T-cell (primary cell): ENCODE measurements around the gene HARS2. TPM values are rescaled to one million over a fixed set of nuclear protein-coding genes. Genes with fewer than 3 reads are reported as not detected.

Source experiments
- ATAC-seq, 4 experiments: fragments of 200-7000 bp in 3 of 4; fragments of 150-1000 bp in 1 of 4; cut with Tn5 transposase; replicated peaks in 1 of 4; 1 replicate in 3 of 4; 2 replicates in 1 of 4; pipeline ENCODE4 v1.10.0; 2021; ENCODE audit warnings: moderate library complexity in 3 of 4, mild to moderate bottlenecking in 2 of 4, moderate number of reproducible peaks in 1 of 4
- CTCF ChIA-PET, 2 donors: fragments of 300-600 bp; sonication (Branson Sonifier 250); formaldehyde crosslinking; loops; one replicate each; lab custom pipeline; 2022; ENCODE audit warnings: antibody characterized with exemption in 2 of 2; lab: Charles Lee
- POLR2A ChIA-PET, 2 donors: fragments of 300-600 bp; sonication (Branson Sonifier 250); formaldehyde crosslinking; loops; one replicate each; lab custom pipeline; 2022; ENCODE audit warnings: antibody characterized with exemption in 2 of 2; lab: Charles Lee
- DNase-seq, 35 experiments: peaks; one replicate each; pipeline versions ENCODE4 v3.0.0 to v3.0.0-alpha.2; 2013 to 2023
- H3K27ac ChIP-seq: one replicate; pipeline ENCODE4 v1.5.1; 2013; ENCODE audit warnings: low read length
- H3K27me3 ChIP-seq, 2 experiments: replicated peaks in 1 of 2; 1 replicate in 1 of 2; 2 replicates in 1 of 2; pipeline versions ENCODE4 v1.6.1 to v1.7.0; 2013; ENCODE audit warnings: low read length in 1 of 2, mixed read lengths in 1 of 2; ENCODE audit not compliant: control insufficient read depth in 2 of 2, insufficient read depth in 2 of 2; ENCODE audit errors: extremely low read depth in 1 of 2
- H3K36me3 ChIP-seq, 2 donors: 1 replicate in 1 of 2; 2 replicates in 1 of 2; pipeline versions ENCODE4 v1.6.1 to v1.7.0; 2013; ENCODE audit warnings: low read length in 1 of 2; ENCODE audit not compliant: control insufficient read depth in 2 of 2, insufficient read depth in 1 of 2; ENCODE audit errors: extremely low read depth in 1 of 2
- H3K4me1 ChIP-seq, 2 experiments: 1 replicate in 1 of 2; 2 replicates in 1 of 2; pipeline versions ENCODE4 v1.6.1 to v1.7.0; 2013; ENCODE audit warnings: low read length in 2 of 2, mixed read lengths in 1 of 2; ENCODE audit not compliant: insufficient read depth in 2 of 2, control insufficient read depth in 1 of 2; ENCODE audit errors: extremely low read depth in 1 of 2
- H3K4me3 ChIP-seq, 2 donors: 1 replicate in 1 of 2; 2 replicates in 1 of 2; pipeline versions ENCODE4 v1.5.1 to v1.7.0; 2013; ENCODE audit warnings: mild to moderate bottlenecking in 2 of 2, low read length in 1 of 2, moderate library complexity in 1 of 2; ENCODE audit not compliant: control insufficient read depth in 1 of 2; ENCODE audit errors: extremely low read depth in 1 of 2
- H3K9me3 ChIP-seq: 2 replicates; pipeline ENCODE4 v1.7.0; 2013
- H3K27ac Mint-ChIP-seq, 2 donors: one replicate each; pipeline ENCODE4 v1.8.0; 2020 to 2021; ENCODE audit warnings: mild to moderate bottlenecking in 2 of 2, mixed read lengths in 2 of 2
- H3K27me3 Mint-ChIP-seq, 2 donors: one replicate each; pipeline ENCODE4 v1.8.0; 2021 to 2022; ENCODE audit warnings: mixed read lengths in 2 of 2
- H3K36me3 Mint-ChIP-seq: one replicate; pipeline ENCODE4 v1.8.0; 2021; ENCODE audit warnings: mixed read lengths
- H3K4me1 Mint-ChIP-seq, 3 donors: one replicate each; pipeline ENCODE4 v1.8.0; 2020 to 2022; ENCODE audit warnings: mixed read lengths in 3 of 3, mild to moderate bottlenecking in 1 of 3
- H3K4me3 Mint-ChIP-seq, 3 donors: one replicate each; pipeline ENCODE4 v1.8.0; 2020 to 2022; ENCODE audit warnings: mild to moderate bottlenecking in 3 of 3, mixed read lengths in 3 of 3, moderate library complexity in 3 of 3
- H3K9me3 Mint-ChIP-seq, 3 donors: one replicate each; pipeline ENCODE4 v1.8.0; 2020 to 2022; ENCODE audit warnings: mixed read lengths in 3 of 3
- WGBS: methylation state at CpG from one replicate; pipeline ENCODE4 v1.1.5; 2013; ENCODE audit warnings: missing lambda C conversion rate; ENCODE audit not compliant: insufficient coverage; 5-methylcytosine and 5-hydroxymethylcytosine counted together
- total RNA-seq, 35 experiments: library from RNA in 6 of 35; stranded (reverse) in 6 of 35; fragments of 120-200 nt in 1 of 35; gene quantifications; one replicate each; pipeline versions ENCODE4 v1.2.1 to v1.2.4 and lab custom pipeline; 2013 to 2026

Gene HARS2
- total RNA-seq, 5 donors from 2014 or later (not counting 1 experiment from before 2014, with no cell fraction given): 30.7 to 58.5 (median 52.7) TPM

DNA sequence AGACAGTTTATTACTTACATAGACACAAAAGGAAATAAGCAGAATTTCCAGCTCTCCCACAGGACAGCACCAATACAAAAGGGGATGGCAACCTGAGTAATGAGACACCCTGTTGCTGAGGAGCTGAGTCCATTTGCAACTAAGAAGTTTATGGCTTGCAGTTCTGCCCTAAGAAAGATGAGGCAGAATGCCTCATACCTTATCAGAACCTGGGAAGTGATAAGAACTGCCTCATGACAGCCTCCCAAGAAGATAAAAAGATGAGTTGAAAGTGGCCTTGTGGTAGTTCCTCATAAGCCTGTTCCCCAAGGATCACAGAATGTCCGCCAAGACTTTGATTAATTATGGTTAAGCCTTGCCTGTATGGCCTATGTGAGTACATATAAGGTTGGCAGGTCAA is 50.7 kb downstream of the HARS2 start:
- Histone ChIP-seq H3K4me3 (no peak overlapping the region), H3K36me3 (no peaks in the 10 kb centered on the region), H3K4me1 (no peaks in the 10 kb centered on the region), H3K27me3 (peaks cover 0 to 4% of the 10 kb centered on the region in 2 experiments), H3K9me3 (no peaks in the 10 kb centered on the region), H3K27ac (no peak overlapping the region)
- ATAC-seq (no peak), DNase-seq (no peak)
- Mint-ChIP-seq H3K27me3 (peaks cover 6% of the 10 kb centered on the region in 2 donors), H3K4me3 (no peak overlapping the region), H3K36me3 (no peaks in the 10 kb centered on the region), H3K27ac (no peak overlapping the region), H3K4me1 (no peaks in the 10 kb centered on the region), H3K9me3 (peaks cover 4 to 35% (median 23%) of the 10 kb centered on the region in 3 donors)
- ChIA-PET POLR2A (no interaction called here), CTCF (no interaction called here)
- WGBS: no CpG with 5 or more reads among the region's 1 CpG

Other genes starting within 250 kb of the HARS2 start
- gene EIF4EBP3, start 143.8 kb upstream of the HARS2 start, total RNA-seq: 10 to 100 TPM; 10.6 to 23.6 (median 20.4) TPM
- gene SRA1, start 134.0 kb upstream of the HARS2 start, total RNA-seq: 10 to 100 TPM; 26.8 to 30.5 (median 28.4) TPM
- 10 to 100 TPM; 53.9 to 70.5 (median 64.1) TPM for gene APBB3, start 126.9 kb upstream of the HARS2 start, total RNA-seq
- 10 to 100 TPM; 47.7 to 75.2 (median 72.4) TPM for gene SLC35A4, start 126.6 kb upstream of the HARS2 start, total RNA-seq
- gene CD14, start 58.3 kb upstream of the HARS2 start, total RNA-seq: 1 to 10 TPM in 4 of 5 donors, under 1 TPM in 1; 0.70 to 1.8 (median 1.3) TPM
- gene TMCO6, start 52.0 kb upstream of the HARS2 start, total RNA-seq: 10 to 100 TPM; 24.9 to 56.8 (median 52.2) TPM
- 10 to 100 TPM; 36.6 to 48.8 (median 45.4) TPM for gene NDUFA2, start 43.8 kb upstream of the HARS2 start, total RNA-seq
- 100 to 1,000 TPM; 139 to 166 (median 152) TPM for gene IK, start 43.6 kb upstream of the HARS2 start, total RNA-seq
- gene WDR55, start 26.6 kb upstream of the HARS2 start, total RNA-seq: 10 to 100 TPM; 36.6 to 50.9 (median 42.9) TPM
- 1 to 10 TPM; 3.0 to 6.4 (median 5.5) TPM for gene DND1, start 17.9 kb upstream of the HARS2 start, total RNA-seq
- 10 to 100 TPM; 55.8 to 71.1 (median 70.0) TPM for gene HARS1, start 85 bp upstream of the HARS2 start, total RNA-seq
- gene ZMAT2, start 9.0 kb downstream of the HARS2 start, total RNA-seq: 10 to 100 TPM; 39.9 to 59.5 (median 58.0) TPM
- not detected for gene PCDHA1, start 94.7 kb downstream of the HARS2 start, total RNA-seq
- not detected for gene PCDHA2, start 103.4 kb downstream of the HARS2 start, total RNA-seq
- not detected for gene PCDHA3, start 109.6 kb downstream of the HARS2 start, total RNA-seq
- gene PCDHA4, start 115.6 kb downstream of the HARS2 start, total RNA-seq: not detected
- gene PCDHA5, start 130.2 kb downstream of the HARS2 start, total RNA-seq: not detected
- gene PCDHA6, start 136.5 kb downstream of the HARS2 start, total RNA-seq: not detected
- not detected for gene PCDHA7, start 142.8 kb downstream of the HARS2 start, total RNA-seq
- gene PCDHA8, start 149.7 kb downstream of the HARS2 start, total RNA-seq: not detected
- gene PCDHA9, start 156.9 kb downstream of the HARS2 start, total RNA-seq: not detected
- under 1 TPM in 1 of 5 donors, not detected in 4; 0.07 TPM for gene PCDHA10, start 164.4 kb downstream of the HARS2 start, total RNA-seq
- gene PCDHA11, start 177.5 kb downstream of the HARS2 start, total RNA-seq: not detected
- not detected for gene PCDHA12, start 183.9 kb downstream of the HARS2 start, total RNA-seq
- not detected for gene PCDHA13, start 190.7 kb downstream of the HARS2 start, total RNA-seq
- under 1 TPM in 1 of 5 donors, not detected in 4; 0.06 TPM for gene PCDHAC1, start 234.8 kb downstream of the HARS2 start, total RNA-seq